Measurements from ENCODE around the gene MESD.

Gene MESD

GRCh38 chr15:80982205-80982604 is 7.4 kb downstream of the MESD start:
- peak; percentile 43 for DNase-seq (ENCODE audit: low spot score)
- TF ChIP-seq, protein P1, sequence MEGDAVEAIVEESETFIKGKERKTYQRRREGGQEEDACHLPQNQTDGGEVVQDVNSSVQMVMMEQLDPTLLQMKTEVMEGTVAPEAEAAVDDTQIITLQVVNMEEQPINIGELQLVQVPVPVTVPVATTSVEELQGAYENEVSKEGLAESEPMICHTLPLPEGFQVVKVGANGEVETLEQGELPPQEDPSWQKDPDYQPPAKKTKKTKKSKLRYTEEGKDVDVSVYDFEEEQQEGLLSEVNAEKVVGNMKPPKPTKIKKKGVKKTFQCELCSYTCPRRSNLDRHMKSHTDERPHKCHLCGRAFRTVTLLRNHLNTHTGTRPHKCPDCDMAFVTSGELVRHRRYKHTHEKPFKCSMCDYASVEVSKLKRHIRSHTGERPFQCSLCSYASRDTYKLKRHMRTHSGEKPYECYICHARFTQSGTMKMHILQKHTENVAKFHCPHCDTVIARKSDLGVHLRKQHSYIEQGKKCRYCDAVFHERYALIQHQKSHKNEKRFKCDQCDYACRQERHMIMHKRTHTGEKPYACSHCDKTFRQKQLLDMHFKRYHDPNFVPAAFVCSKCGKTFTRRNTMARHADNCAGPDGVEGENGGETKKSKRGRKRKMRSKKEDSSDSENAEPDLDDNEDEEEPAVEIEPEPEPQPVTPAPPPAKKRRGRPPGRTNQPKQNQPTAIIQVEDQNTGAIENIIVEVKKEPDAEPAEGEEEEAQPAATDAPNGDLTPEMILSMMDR (IDR thresholded peaks at IDR 0.05; ENCODE audit: extremely low read depth, missing control alignments) = peak; percentile 40

DNA sequence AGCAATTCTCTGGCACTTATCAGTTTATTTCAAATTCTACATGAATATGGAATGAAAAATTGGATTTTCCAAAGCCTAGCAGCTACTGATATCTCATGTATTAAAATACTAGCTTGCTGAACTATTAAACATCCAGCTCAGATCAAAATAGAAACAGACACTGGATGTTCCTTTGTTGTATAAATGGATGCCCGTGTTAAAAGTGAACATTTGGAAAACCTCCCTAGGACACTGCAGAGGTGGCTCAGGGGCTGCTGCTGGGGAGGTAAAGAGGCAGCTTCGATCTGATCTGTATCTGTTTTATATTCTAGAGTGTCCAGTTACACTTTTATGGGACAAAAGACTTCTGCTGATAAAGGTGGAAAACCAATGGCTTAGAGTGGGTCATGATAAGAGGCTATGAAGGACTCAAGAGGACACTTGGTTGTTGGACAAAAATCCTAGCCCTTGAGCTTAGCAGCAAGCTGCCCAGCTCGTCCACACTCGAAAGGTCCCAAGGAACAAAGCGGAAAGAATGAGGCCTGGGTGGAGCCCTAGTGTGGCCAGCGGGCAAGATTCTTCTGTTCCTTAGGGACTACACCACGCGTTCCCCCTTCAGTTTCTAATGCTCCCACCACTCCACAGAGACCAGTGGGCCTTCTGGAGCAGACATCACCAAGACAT is 9.9 kb downstream of the MESD start:
- DNase-seq (ENCODE audit: low spot score) = no peak
- TF ChIP-seq, protein P1 (IDR thresholded peaks at IDR 0.05; ENCODE audit: extremely low read depth, missing control alignments) = no peak

- DNase-seq (ENCODE audit: low spot score) = no peak
- TF ChIP-seq, protein P1 (IDR thresholded peaks at IDR 0.05; ENCODE audit: extremely low read depth, missing control alignments) = no peak
Measured at GRCh38 chr15:80978685-80979329, 10.8 kb downstream of the MESD start.

DNA sequence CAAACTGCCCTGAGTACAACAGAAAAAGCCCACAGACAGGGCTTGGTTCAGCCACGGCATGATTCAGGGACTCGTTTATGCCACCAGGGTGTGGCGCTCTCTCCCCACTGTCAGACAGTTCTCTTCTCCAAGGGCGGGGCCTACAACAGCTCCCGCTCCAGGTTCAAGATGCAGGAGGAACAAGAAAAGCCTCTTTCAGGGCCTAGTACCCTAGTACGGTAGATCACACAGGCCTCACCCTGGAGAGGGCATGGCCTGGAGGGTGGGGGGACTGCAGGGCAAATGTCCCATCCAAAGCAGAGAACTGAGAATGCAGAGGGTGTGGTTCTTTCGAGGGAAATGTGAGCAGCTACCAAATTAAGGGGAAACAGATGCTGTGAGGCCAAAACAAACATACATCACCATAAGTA is 12.0 kb downstream of the MESD start:
- DNase-seq (ENCODE audit: low spot score) = no peak
- TF ChIP-seq, protein P1 (IDR thresholded peaks at IDR 0.05; ENCODE audit: extremely low read depth, missing control alignments) = peak; percentile 36

GRCh38 chr15:80976851-80977250 is 12.8 kb downstream of the MESD start:
- DNase-seq (ENCODE audit: low spot score) = no peak
- TF ChIP-seq, protein P1 (IDR thresholded peaks at IDR 0.05; ENCODE audit: extremely low read depth, missing control alignments) = no peak

- TF ChIP-seq, protein P1 (IDR thresholded peaks at IDR 0.05; ENCODE audit: extremely low read depth, missing control alignments) = no peak
- DNase-seq (ENCODE audit: low spot score) = no peak
Measured at GRCh38 chr15:80974914-80975313, 14.7 kb downstream of the MESD start.

DNA sequence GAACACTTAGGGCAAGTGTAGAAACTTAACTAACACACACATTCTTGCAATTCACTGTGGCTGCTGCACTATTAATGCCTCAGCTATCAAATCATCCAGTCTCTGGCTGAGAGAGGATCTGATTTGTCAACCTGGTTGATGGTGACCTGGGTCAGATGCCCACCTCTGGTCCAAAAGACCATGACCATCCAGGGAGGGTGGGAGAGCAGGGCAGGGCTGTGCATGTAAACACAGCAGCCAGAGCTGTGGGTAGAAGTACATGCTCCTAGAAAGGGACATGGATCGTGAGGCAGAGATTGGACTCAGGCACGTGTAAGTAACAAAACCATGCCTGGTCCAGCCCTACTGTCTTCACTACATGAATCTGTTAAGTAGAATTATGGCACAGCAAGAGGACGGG is 17.3 kb downstream of the MESD start:
- TF ChIP-seq, protein P1 (IDR thresholded peaks at IDR 0.05; ENCODE audit: extremely low read depth, missing control alignments) = no peak
- DNase-seq (ENCODE audit: low spot score) = no peak

Data from GM20000 (cell line).